CD4-positive, alpha-beta memory T cell (primary cell): ENCODE results near the gene TBXT. TPM values are rescaled to one million over a fixed set of nuclear protein-coding genes. Genes with fewer than 3 reads are reported as not detected.

Experiments used
- CTCF ChIA-PET: fragments of 350-600 bp; sonication (Branson Sonifier 250); formaldehyde crosslinking; loops from one replicate; lab custom pipeline; 2021; ENCODE audit warnings: inconsistent platforms; ENCODE audit not compliant: partially characterized antibody; lab: Charles Lee
- POLR2A ChIA-PET: fragments of 350-600 bp; sonication (Branson Sonifier 250); formaldehyde crosslinking; loops from one replicate; lab custom pipeline; 2021; ENCODE audit not compliant: partially characterized antibody; lab: Charles Lee
- DNase-seq, 5 donors: peaks; one replicate each; pipeline versions ENCODE4 v3.0.0 to v3.0.0-alpha.2; 2020 to 2022; ENCODE audit warnings: mixed read lengths in 1 of 5
- H3K27ac ChIP-seq: one replicate; pipeline ENCODE4 v1.7.0; 2013; ENCODE audit warnings: low read depth, low read length
- H3K27me3 ChIP-seq: 2 replicates; pipeline ENCODE4 v1.7.0; 2013; ENCODE audit warnings: mild to moderate bottlenecking, low read length, moderate library complexity; ENCODE audit not compliant: insufficient read depth
- H3K36me3 ChIP-seq: 2 replicates; pipeline ENCODE4 v1.7.0; 2013; ENCODE audit warnings: mild to moderate bottlenecking, low read length, moderate library complexity; ENCODE audit not compliant: insufficient read depth
- H3K4me1 ChIP-seq: 2 replicates; pipeline ENCODE4 v1.7.0; 2013; ENCODE audit warnings: mild to moderate bottlenecking, low read length, moderate library complexity; ENCODE audit not compliant: insufficient read depth
- H3K4me3 ChIP-seq, 2 donors: one replicate each; pipeline ENCODE4 v1.7.0; 2013; ENCODE audit warnings: low read length in 2 of 2, mild to moderate bottlenecking in 1 of 2
- H3K9me3 ChIP-seq, 2 donors: one replicate each; pipeline ENCODE4 v1.7.0; 2013; ENCODE audit warnings: low read length in 2 of 2, control low read depth in 1 of 2; ENCODE audit not compliant: control insufficient read depth in 1 of 2
- H3K27ac Mint-ChIP-seq, 7 donors: one replicate each; pipeline ENCODE4 v1.8.0; 2020 to 2021; ENCODE audit warnings: mixed read lengths in 7 of 7, mild to moderate bottlenecking in 6 of 7, inconsistent platforms in 3 of 7, moderate library complexity in 3 of 7
- H3K27me3 Mint-ChIP-seq, 2 donors: one replicate each; pipeline ENCODE4 v1.8.0; 2020 to 2021; ENCODE audit warnings: mixed read lengths in 2 of 2
- H3K36me3 Mint-ChIP-seq, 2 donors: one replicate each; pipeline ENCODE4 v1.8.0; 2020 to 2021; ENCODE audit warnings: mixed read lengths in 2 of 2, inconsistent platforms in 1 of 2, mild to moderate bottlenecking in 1 of 2
- H3K4me1 Mint-ChIP-seq, 4 donors: one replicate each; pipeline ENCODE4 v1.8.0; 2020 to 2021; ENCODE audit warnings: mixed read lengths in 4 of 4, mild to moderate bottlenecking in 1 of 4
- H3K4me3 Mint-ChIP-seq, 8 donors: one replicate each; pipeline ENCODE4 v1.8.0; 2020 to 2021; ENCODE audit warnings: mixed read lengths in 8 of 8, mild to moderate bottlenecking in 7 of 8, moderate library complexity in 6 of 8, inconsistent platforms in 3 of 8
- H3K9me3 Mint-ChIP-seq, 8 donors: one replicate each; pipeline ENCODE4 v1.8.0; 2020 to 2021; ENCODE audit warnings: mixed read lengths in 8 of 8, mild to moderate bottlenecking in 5 of 8, inconsistent platforms in 3 of 8, moderate library complexity in 1 of 8
- intact Hi-C: fragments of 100-400 bp; cut with micrococcal nuclease; formaldehyde crosslinking; loops from one replicate; pipeline ENCODE4 v1.15.1; 2023
- polyA plus RNA-seq, 2 donors: library from polyadenylated mRNA; unstranded; fragments of 300-500 nt; fragmentation: Illumina TruSeq; gene quantifications; one replicate each; pipeline ENCODE4 v1.2.3, GENCODE V29; 2021
- total RNA-seq, 2 experiments: library from RNA; stranded (reverse); gene quantifications; one replicate each; pipeline ENCODE4 v1.2.3, GENCODE V29; 2021

The TBXT gene
- total and polyA plus RNA-seq, 4 experiments from 2014 or later: not detected

DNA sequence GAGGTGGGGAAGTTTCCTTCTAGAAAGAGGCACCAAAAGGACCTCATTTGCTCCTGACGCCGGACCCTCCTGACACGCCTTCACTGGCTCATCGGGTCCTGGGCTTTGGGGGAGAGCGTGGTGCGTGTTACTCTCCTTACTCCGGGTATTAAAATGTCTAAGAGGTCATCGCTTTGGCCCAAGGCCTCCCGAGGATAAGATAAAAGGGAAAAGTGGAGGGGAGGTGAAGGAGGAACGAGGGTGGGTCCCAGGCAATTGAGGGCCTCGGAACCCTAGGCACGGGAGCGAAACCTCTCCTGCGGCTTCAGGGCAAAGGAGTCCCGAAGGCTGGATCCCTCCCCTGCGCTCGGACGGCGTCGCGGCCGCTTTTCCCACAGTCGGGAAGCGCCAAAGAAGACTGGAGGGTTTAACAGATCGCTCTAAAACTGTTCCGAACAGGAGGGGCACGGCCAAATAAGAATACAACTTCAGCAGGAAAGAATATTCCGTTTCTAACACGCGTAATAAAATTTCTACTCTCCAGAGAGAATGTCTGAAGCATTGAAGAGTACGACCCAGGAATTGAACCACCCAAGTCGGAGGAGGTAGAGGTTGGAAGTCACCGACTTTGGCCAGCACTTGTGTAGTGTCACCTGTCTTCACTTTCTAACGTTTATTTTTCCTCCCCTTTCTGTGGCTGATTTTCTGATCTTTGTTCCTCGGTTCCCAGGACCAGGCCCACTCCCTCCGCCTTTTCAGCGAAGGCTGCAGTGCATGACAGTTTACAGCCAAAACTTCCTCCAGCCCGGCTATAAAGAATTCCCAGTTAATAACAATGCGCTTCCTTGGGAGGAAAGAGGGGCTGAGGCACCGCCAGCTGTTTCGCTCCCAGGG is 2.1 kb upstream of the TBXT start:
- no peak overlapping the region for H3K27ac Mint-ChIP-seq
- Histone ChIP-seq H3K27ac (no peak overlapping the region), H3K36me3 (no peaks in the 10 kb centered on the region), H3K4me3 (no peak overlapping the region), H3K4me1 (peaks cover 6% of the 10 kb centered on the region), H3K27me3 (peaks cover 30% of the 10 kb centered on the region), H3K9me3 (no peaks in the 10 kb centered on the region)
- peaks cover 36 to 38% of the 10 kb centered on the region in 2 donors for H3K27me3 Mint-ChIP-seq
- peak overlapping the region in 2 of 8 donors; percentile 10 to 29 for H3K4me3 Mint-ChIP-seq
- H3K36me3 Mint-ChIP-seq: no peaks in the 10 kb centered on the region
- DNase-seq: no peak
- intact Hi-C loops: loop anchor here (10.0 kb wide), 1 partner anchor 215 kb away; the partner anchor contains the start of gene MPC1
- H3K9me3 Mint-ChIP-seq: peaks cover 0 to 2% (median 0%) of the 10 kb centered on the region in 8 donors
- ChIA-PET CTCF (no interaction called here), POLR2A (no interaction called here)
- H3K4me1 Mint-ChIP-seq: peaks cover 6 to 12% (median 6%) of the 10 kb centered on the region in 4 donors

GRCh38 chr6:166168616-166169548 is 1.2 kb upstream of the TBXT start:
- CTCF ChIA-PET: no interaction called here
- no peak overlapping the region for H3K27ac Mint-ChIP-seq
- H3K27ac ChIP-seq: no peak overlapping the region
- no peaks in the 10 kb centered on the region for H3K36me3 ChIP-seq
- peak overlapping the region in 6 of 8 donors; percentile 71 to 82 (median 76) for H3K4me3 Mint-ChIP-seq
- H3K27me3 ChIP-seq: peaks cover 30% of the 10 kb centered on the region
- H3K9me3 Mint-ChIP-seq: peaks cover 0 to 2% (median 0%) of the 10 kb centered on the region in 8 donors
- H3K27me3 Mint-ChIP-seq: peaks cover 42 to 43% of the 10 kb centered on the region in 2 donors
- DNase-seq: no peak
- intact Hi-C loops: no loop called here
- H3K4me3 ChIP-seq: no peak overlapping the region
- POLR2A ChIA-PET: no interaction called here
- peaks cover 6% of the 10 kb centered on the region for H3K4me1 ChIP-seq
- H3K36me3 Mint-ChIP-seq: no peaks in the 10 kb centered on the region
- no peaks in the 10 kb centered on the region for H3K9me3 ChIP-seq
- peaks cover 6 to 12% (median 6%) of the 10 kb centered on the region in 4 donors for H3K4me1 Mint-ChIP-seq

DNA sequence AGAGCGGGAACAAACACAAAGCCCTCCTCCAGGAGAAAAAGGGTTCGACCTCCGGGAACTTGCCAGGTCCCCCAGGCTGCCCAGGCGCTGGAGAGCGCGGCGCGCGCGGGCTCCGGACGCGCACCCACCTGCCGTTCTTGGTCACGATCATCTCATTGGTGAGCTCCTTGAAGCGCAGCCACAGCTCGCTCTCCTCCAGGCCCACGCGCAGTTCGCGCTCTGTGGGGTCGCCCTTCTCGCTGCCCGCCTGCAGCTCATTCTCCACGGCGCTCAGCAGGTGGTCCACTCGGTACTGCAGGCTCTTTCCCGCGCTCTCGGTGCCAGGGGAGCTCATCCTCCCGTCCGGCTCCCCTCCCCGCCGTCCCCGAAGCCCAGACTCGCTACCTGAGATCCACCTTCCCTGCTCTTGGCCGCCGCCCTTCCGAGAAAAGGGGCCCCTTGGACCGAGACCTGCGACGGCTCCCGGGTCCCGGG is 356 bp downstream of the TBXT start:
- Histone ChIP-seq H3K27ac (no peak overlapping the region), H3K9me3 (no peaks in the 10 kb centered on the region), H3K4me3 (no peak overlapping the region), H3K36me3 (no peaks in the 10 kb centered on the region), H3K4me1 (no peaks in the 10 kb centered on the region), H3K27me3 (peaks cover 26% of the 10 kb centered on the region)
- CTCF ChIA-PET: interaction anchor here (1.5 kb wide), 1 partner anchor 12 kb away, joined by 5 read pairs; no protein-coding TSS in a partner anchor
- Mint-ChIP-seq H3K27ac (no peak overlapping the region), H3K27me3 (peaks cover 46 to 54% of the 10 kb centered on the region in 2 donors), H3K9me3 (peaks cover 0 to 2% (median 0%) of the 10 kb centered on the region in 8 donors), H3K4me1 (peaks cover 6 to 12% (median 6%) of the 10 kb centered on the region in 4 donors), H3K36me3 (no peaks in the 10 kb centered on the region), H3K4me3 (peak overlapping the region in 1 of 8 donors; percentile 62)
- intact Hi-C loops: no loop called here
- POLR2A ChIA-PET: no interaction called here
- no peak for DNase-seq

DNA sequence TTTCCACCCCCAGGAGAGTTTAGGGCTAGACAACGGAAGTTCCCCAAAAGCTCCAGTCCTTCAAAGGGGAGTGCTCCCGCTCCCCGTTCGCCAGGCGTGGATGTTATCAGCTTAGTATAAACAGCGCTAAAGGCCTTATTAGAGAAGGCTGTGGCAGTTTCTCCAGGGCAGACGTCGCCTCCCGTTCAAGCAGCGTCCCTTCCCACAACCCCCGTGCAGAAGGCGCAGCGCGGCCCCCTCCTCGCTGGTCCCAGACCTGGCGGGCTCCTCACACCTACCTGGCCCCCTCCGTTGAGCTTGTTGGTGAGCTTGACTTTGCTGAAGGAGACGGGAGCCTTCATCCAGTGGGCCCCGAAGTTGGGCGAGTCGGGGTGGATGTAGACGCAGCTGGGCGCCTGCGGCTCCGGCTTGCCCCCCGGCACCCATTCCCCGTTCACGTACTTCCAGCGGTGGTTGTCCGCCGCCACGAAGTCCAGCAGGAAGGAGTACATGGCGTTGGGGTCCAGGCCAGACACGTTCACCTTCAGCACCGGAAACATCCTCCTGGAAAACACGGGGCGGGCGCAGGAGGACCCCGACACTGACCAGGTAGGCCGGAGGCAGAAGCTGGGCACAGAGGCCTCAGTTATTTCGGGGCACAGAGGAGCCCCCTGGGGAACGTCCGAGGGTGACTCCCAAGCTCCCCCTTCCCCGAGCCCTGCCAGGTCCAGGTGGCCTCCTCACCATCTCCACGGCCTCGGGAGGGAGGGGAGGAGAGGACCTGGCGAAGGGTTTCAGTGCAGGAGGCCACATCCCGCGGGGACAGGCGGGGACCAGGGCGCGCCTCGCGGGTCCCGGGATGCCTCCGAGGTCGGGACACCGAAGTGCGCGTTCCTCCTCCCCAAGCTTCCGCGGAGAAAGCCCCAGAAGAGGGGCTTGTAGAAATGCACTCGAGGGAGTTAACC is 1.1 kb downstream of the TBXT start:
- H3K27me3 ChIP-seq: peaks cover 25% of the 10 kb centered on the region

GRCh38 chr6:166165558-166166313 is 1.9 kb downstream of the TBXT start:
- Histone ChIP-seq H3K36me3 (no peaks in the 10 kb centered on the region), H3K27me3 (peaks cover 21% of the 10 kb centered on the region), H3K9me3 (no peaks in the 10 kb centered on the region), H3K27ac (no peak overlapping the region), H3K4me3 (no peak overlapping the region), H3K4me1 (no peaks in the 10 kb centered on the region)
- intact Hi-C loops: no loop called here
- ChIA-PET POLR2A (no interaction called here), CTCF (interaction anchor here (1.5 kb wide), 1 partner anchor 10 kb away, joined by 5 read pairs; no protein-coding TSS in a partner anchor)
- no peaks in the 10 kb centered on the region for H3K36me3 Mint-ChIP-seq
- no peak overlapping the region for H3K27ac Mint-ChIP-seq
- H3K9me3 Mint-ChIP-seq: peaks cover 0 to 2% (median 0%) of the 10 kb centered on the region in 8 donors
- H3K4me3 Mint-ChIP-seq: no peak overlapping the region
- H3K4me1 Mint-ChIP-seq: peaks cover 4 to 12% (median 6%) of the 10 kb centered on the region in 4 donors
- no peak for DNase-seq
- peaks cover 43 to 52% of the 10 kb centered on the region in 2 donors for H3K27me3 Mint-ChIP-seq

More for the DNA sequence above, 1.1 kb downstream of the TBXT start:
- no peak for DNase-seq
- Histone ChIP-seq H3K36me3 (no peaks in the 10 kb centered on the region), H3K4me3 (no peak overlapping the region), H3K4me1 (no peaks in the 10 kb centered on the region), H3K27ac (no peak overlapping the region), H3K9me3 (no peaks in the 10 kb centered on the region)
- POLR2A ChIA-PET: no interaction called here
- Mint-ChIP-seq H3K27me3 (peaks cover 46 to 54% of the 10 kb centered on the region in 2 donors), H3K27ac (no peak overlapping the region), H3K4me1 (peaks cover 6 to 12% (median 6%) of the 10 kb centered on the region in 4 donors), H3K36me3 (no peaks in the 10 kb centered on the region), H3K4me3 (peak overlapping the region in 1 of 8 donors; percentile 22), H3K9me3 (peaks cover 0 to 2% (median 0%) of the 10 kb centered on the region in 8 donors)
- CTCF ChIA-PET: interaction anchor here (1.5 kb wide), 1 partner anchor 11 kb away, joined by 5 read pairs; no protein-coding TSS in a partner anchor
- intact Hi-C loops: no loop called here
